MCF 10A (cell line): Measurements from ENCODE around the gene HLA-DRA. TPM values are rescaled to one million over a fixed set of nuclear protein-coding genes. Genes with fewer than 3 reads are reported as not detected.

ENCODE experiments used
- BruUV-seq: library from RNA; stranded (reverse); fragments of 400-500 nt; replicated peaks from 2 replicates; lab custom pipeline; 2021; lab: Mats Ljungman, UMichigan
- CTCF ChIA-PET: fragments of 300-600 bp; sonication (Branson Sonifier 250); formaldehyde crosslinking; extraction: SDS; loops from one replicate; lab custom pipeline; 2021; ENCODE audit warnings: antibody characterized with exemption, inconsistent platforms; lab: Yijun Ruan, JAX
- POLR2A ChIA-PET: fragments of 300-600, 350-650 bp; sonication (Branson Sonifier 250); formaldehyde crosslinking; extraction: SDS; loops from one replicate; lab custom pipeline; 2020; ENCODE audit warnings: antibody characterized with exemption, inconsistent platforms; lab: Yijun Ruan, JAX
- DNase-seq: peaks from one replicate; pipeline ENCODE4 v3.0.0-alpha.2; 2018; ENCODE audit not compliant: unreplicated experiment
- H3K27ac Mint-ChIP-seq: one replicate; pipeline ENCODE4 v1.8.0; 2022; ENCODE audit warnings: mild to moderate bottlenecking, low read depth, mixed read lengths; ENCODE audit not compliant: unreplicated experiment
- H3K27me3 Mint-ChIP-seq: one replicate; pipeline ENCODE4 v1.8.0; 2022; ENCODE audit warnings: mixed read lengths; ENCODE audit not compliant: insufficient read depth, unreplicated experiment
- H3K36me3 Mint-ChIP-seq: one replicate; pipeline ENCODE4 v1.8.0; 2022; ENCODE audit warnings: mild to moderate bottlenecking, moderate library complexity, mixed read lengths; ENCODE audit not compliant: insufficient read depth, unreplicated experiment
- H3K4me1 Mint-ChIP-seq: one replicate; pipeline ENCODE4 v1.8.0; 2022; ENCODE audit warnings: mixed read lengths; ENCODE audit not compliant: insufficient read depth, unreplicated experiment
- H3K4me3 Mint-ChIP-seq: one replicate; pipeline ENCODE4 v1.8.0; 2022; ENCODE audit warnings: mild to moderate bottlenecking, moderate library complexity, mixed read lengths; ENCODE audit not compliant: unreplicated experiment
- H3K9me3 Mint-ChIP-seq: one replicate; pipeline ENCODE4 v1.8.0; 2022; ENCODE audit warnings: mixed read lengths; ENCODE audit not compliant: unreplicated experiment
- CTCF ChIP-seq: fragments of 200-600 bp; IDR thresholded peaks from one replicate; pipeline ENCODE4 v1.8.0; 2022; ENCODE audit warnings: antibody characterized with exemption, mild to moderate bottlenecking; ENCODE audit not compliant: unreplicated experiment
- intact Hi-C: fragments of 100-400 bp; cut with micrococcal nuclease; formaldehyde crosslinking; loops from 2 replicates; pipeline ENCODE4 v1.14.1; 2022
- total RNA-seq: library from RNA; stranded (reverse); gene quantifications from 2 replicates; pipeline ENCODE4 v1.2.3, GENCODE V29; 2022

Gene HLA-DRA
- total RNA-seq, 1 experiment from 2014 or later = not detected

- H3K4me3 Mint-ChIP-seq = no peak overlapping the region
- intact Hi-C loops = no loop called here
- H3K36me3 Mint-ChIP-seq = no peaks in the 10 kb centered on the region
- H3K4me1 Mint-ChIP-seq = no peaks in the 10 kb centered on the region
- BruUV-seq = no TSS peak
- no peaks in the 10 kb centered on the region for H3K9me3 Mint-ChIP-seq
- no peak overlapping the region for H3K27ac Mint-ChIP-seq
- ChIA-PET CTCF (no interaction called here), POLR2A (no interaction called here)
- TF ChIP-seq CTCF = no peak
- H3K27me3 Mint-ChIP-seq = peaks cover 74% of the 10 kb centered on the region
- no peak for DNase-seq
These were observed 17.4 kb downstream of the HLA-DRA start for GRCh38 chr6:32457054-32457453.

GRCh38 chr6:32459781-32460424 lies 20.2 kb downstream of the HLA-DRA start:
- intact Hi-C loops = no loop called here
- no peak overlapping the region for H3K4me3 Mint-ChIP-seq

GRCh38 chr6:32460528-32460927 lies 20.8 kb downstream of the HLA-DRA start:
- no peak for DNase-seq
- intact Hi-C loops = no loop called here
- Mint-ChIP-seq H3K27me3 (peaks cover 68% of the 10 kb centered on the region), H3K4me3 (no peak overlapping the region), H3K36me3 (no peaks in the 10 kb centered on the region), H3K9me3 (peaks cover 8% of the 10 kb centered on the region), H3K27ac (no peak overlapping the region), H3K4me1 (no peaks in the 10 kb centered on the region)
- CTCF ChIA-PET = no interaction called here
- no peak for TF ChIP-seq CTCF
- no TSS peak for BruUV-seq
- POLR2A ChIA-PET = no interaction called here

More at GRCh38 chr6:32459781-32460424, 20.2 kb downstream of the HLA-DRA start:
- H3K9me3 Mint-ChIP-seq = peaks cover 4% of the 10 kb centered on the region
- no peaks in the 10 kb centered on the region for H3K36me3 Mint-ChIP-seq
- ChIA-PET POLR2A (no interaction called here), CTCF (interaction anchor here (0.7 kb wide), 1 partner anchor 1512 kb away, joined by 3 read pairs; no protein-coding TSS in a partner anchor)
- no peak for DNase-seq
- peaks cover 63% of the 10 kb centered on the region for H3K27me3 Mint-ChIP-seq
- no TSS peak for BruUV-seq
- no peaks in the 10 kb centered on the region for H3K4me1 Mint-ChIP-seq
- no peak overlapping the region for H3K27ac Mint-ChIP-seq
- no peak for TF ChIP-seq CTCF

- ChIA-PET CTCF (interaction anchor here (0.8 kb wide), 1 partner anchor 264 kb away, joined by 3 read pairs; no protein-coding TSS in a partner anchor), POLR2A (no interaction called here)
- TF ChIP-seq CTCF = no peak
- no peak overlapping the region for H3K27ac Mint-ChIP-seq
- no peak overlapping the region for H3K4me3 Mint-ChIP-seq
- BruUV-seq = no TSS peak
- intact Hi-C loops = no loop called here
- no peaks in the 10 kb centered on the region for H3K4me1 Mint-ChIP-seq
- DNase-seq = no peak
- H3K27me3 Mint-ChIP-seq = peaks cover 64% of the 10 kb centered on the region
- peaks cover 8% of the 10 kb centered on the region for H3K9me3 Mint-ChIP-seq
- H3K36me3 Mint-ChIP-seq = no peaks in the 10 kb centered on the region
These were observed 21.8 kb downstream of the HLA-DRA start for GRCh38 chr6:32461493-32461892.
